Adrenal gland (tissue), 5 donors: ENCODE data around the gene ATXN1.

Source experiments
- POLR2A ChIP-seq, 2 donors: fragments of 450-650 bp; IDR thresholded peaks; one replicate each; pipeline ENCODE4 v1.6.1; 2017; ENCODE audit warnings: antibody characterized with exemption in 2 of 2, mild to moderate bottlenecking in 2 of 2, moderate library complexity in 1 of 2
- TF ChIP-seq, protein P1 (sequence below), 6 experiments: fragments of 450-650 bp in 4 of 6; fragments of 200-600 bp in 2 of 6; sonication (generic) in 1 of 6; IDR thresholded peaks; 1 replicate in 5 of 6; 2 replicates in 1 of 6; pipeline versions ENCODE4 v1.5.1 to v1.8.0; 2016 to 2021; ENCODE audit warnings: antibody characterized with exemption in 6 of 6, mild to moderate bottlenecking in 2 of 6, moderate library complexity in 1 of 6
- donor health status: DM: no; HTN: no; CAD: no.

DNA sequence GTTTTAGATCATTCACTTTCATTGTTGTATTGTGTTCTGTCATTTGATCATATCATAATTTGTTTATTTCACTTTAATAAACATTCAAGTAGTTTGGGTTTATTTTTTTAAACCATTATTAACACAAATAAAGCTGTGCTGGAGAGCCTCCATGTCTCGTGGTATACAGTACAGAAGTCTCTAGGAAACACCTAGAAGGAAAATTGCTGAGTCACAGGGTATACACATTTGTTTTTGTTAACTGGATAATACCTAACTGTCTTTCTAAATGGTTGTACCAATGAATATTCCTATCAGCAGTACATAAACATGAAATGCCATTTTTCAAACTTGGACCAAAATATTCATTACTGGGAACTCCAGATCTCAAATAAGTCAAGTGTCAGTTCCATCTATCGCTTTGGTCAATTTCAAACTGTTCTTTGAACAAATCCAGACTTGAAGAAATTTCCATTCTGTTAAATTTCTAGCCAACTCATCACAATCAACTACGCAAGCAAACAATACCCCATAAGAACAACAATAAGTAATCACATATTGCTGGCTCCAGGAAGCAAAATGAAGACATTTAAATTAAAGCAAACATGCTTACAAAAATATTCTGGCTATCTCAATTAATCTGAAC lies 138.1 kb downstream of the ATXN1 start:
- TF ChIP-seq, protein P1, sequence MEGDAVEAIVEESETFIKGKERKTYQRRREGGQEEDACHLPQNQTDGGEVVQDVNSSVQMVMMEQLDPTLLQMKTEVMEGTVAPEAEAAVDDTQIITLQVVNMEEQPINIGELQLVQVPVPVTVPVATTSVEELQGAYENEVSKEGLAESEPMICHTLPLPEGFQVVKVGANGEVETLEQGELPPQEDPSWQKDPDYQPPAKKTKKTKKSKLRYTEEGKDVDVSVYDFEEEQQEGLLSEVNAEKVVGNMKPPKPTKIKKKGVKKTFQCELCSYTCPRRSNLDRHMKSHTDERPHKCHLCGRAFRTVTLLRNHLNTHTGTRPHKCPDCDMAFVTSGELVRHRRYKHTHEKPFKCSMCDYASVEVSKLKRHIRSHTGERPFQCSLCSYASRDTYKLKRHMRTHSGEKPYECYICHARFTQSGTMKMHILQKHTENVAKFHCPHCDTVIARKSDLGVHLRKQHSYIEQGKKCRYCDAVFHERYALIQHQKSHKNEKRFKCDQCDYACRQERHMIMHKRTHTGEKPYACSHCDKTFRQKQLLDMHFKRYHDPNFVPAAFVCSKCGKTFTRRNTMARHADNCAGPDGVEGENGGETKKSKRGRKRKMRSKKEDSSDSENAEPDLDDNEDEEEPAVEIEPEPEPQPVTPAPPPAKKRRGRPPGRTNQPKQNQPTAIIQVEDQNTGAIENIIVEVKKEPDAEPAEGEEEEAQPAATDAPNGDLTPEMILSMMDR (IDR thresholded peaks at IDR 0.05), result no peak
- TF ChIP-seq POLR2A (IDR thresholded peaks at IDR 0.05), result no peak
